OCI-LY1 (cell line): ENCODE data around the gene RNF8.

Source experiments
- H2AFZ ChIP-seq: fragments of 200-600 bp; sonication (generic), shearing (Covaris generic); 2 replicates; pipeline ENCODE4 v1.6.0; 2014; ENCODE audit warnings: antibody characterized with exemption, mild to moderate bottlenecking, low read length
- H3F3A ChIP-seq: fragments of 200-600 bp; sonication (generic), shearing (Covaris generic); 2 replicates; pipeline ENCODE4 v1.6.0; 2014; ENCODE audit warnings: mild to moderate bottlenecking, antibody characterized with exemption, low read length, moderate library complexity; ENCODE audit not compliant: insufficient read depth
- H3K27ac ChIP-seq: fragments of 200-600 bp; sonication (generic); 2 replicates; pipeline ENCODE4 v1.5.1; 2014; ENCODE audit warnings: low read length, mixed run types, mild to moderate bottlenecking, low read depth; ENCODE audit not compliant: poor library complexity, severe bottlenecking
- H3K27me3 ChIP-seq: fragments of 200-600 bp; sonication (generic); 2 replicates; pipeline ENCODE4 v1.6.0; 2014; ENCODE audit warnings: antibody characterized with exemption, mild to moderate bottlenecking, low read length, moderate library complexity; ENCODE audit not compliant: insufficient read depth
- H3K36me3 ChIP-seq: fragments of 200-600 bp; sonication (generic); 2 replicates; pipeline ENCODE4 v1.6.1; 2014; ENCODE audit warnings: mild to moderate bottlenecking, antibody characterized with exemption, low read length, moderate library complexity, mixed read lengths; ENCODE audit not compliant: insufficient read depth
- H3K4me1 ChIP-seq: fragments of 200-600 bp; sonication (generic); 2 replicates; pipeline ENCODE4 v1.5.1; 2014; ENCODE audit warnings: mild to moderate bottlenecking, low read length, moderate library complexity; ENCODE audit not compliant: insufficient read depth, severe bottlenecking
- H3K4me2 ChIP-seq: fragments of 200-600 bp; sonication (generic), shearing (Covaris generic); 2 replicates; pipeline ENCODE4 v1.6.1; 2014; ENCODE audit warnings: low read length
- H3K4me3 ChIP-seq: fragments of 200-600 bp; sonication (generic); 2 replicates; pipeline ENCODE4 v1.5.1; 2014; ENCODE audit warnings: low read length, low read depth, mild to moderate bottlenecking, mixed read lengths; ENCODE audit not compliant: poor library complexity, severe bottlenecking
- H3K79me2 ChIP-seq: fragments of 200-600 bp; shearing (Covaris generic); 2 replicates; pipeline ENCODE4 v1.6.1; 2016; ENCODE audit warnings: mixed run types, low read length, mixed read lengths; ENCODE audit not compliant: insufficient read depth
- H3K9ac ChIP-seq: fragments of 200-600 bp; sonication (generic), shearing (Covaris generic); 2 replicates; pipeline ENCODE4 v1.6.1; 2014; ENCODE audit warnings: mild to moderate bottlenecking, low read length, mixed read lengths
- H3K9me2 ChIP-seq: fragments of 200-600 bp; sonication (generic), shearing (Covaris generic); 2 replicates; pipeline ENCODE4 v1.6.1; 2014; ENCODE audit warnings: low read depth, mild to moderate bottlenecking, low read length, mixed read lengths
- H3K9me3 ChIP-seq: fragments of 200-600 bp; shearing (Covaris generic); 2 replicates; pipeline ENCODE4 v1.6.1; 2014; ENCODE audit warnings: low read length, mixed read lengths
- H4K20me1 ChIP-seq: fragments of 200-600 bp; sonication (generic), shearing (Covaris generic); 2 replicates; pipeline ENCODE4 v1.6.0; 2016; ENCODE audit warnings: mild to moderate bottlenecking, low read length; ENCODE audit not compliant: insufficient read depth
- EZH2 ChIP-seq: fragments of 200-600 bp; sonication (generic), shearing (Covaris generic); IDR thresholded peaks from 2 replicates; pipeline ENCODE4 v1.8.0; 2017; ENCODE audit warnings: borderline replicate concordance, mixed run types, mild to moderate bottlenecking, antibody characterized with exemption, low read length, moderate library complexity, mixed read lengths
- TF ChIP-seq, protein P1 (sequence below): fragments of 200-600 bp; sonication (generic), shearing (Covaris generic); IDR thresholded peaks from 2 replicates; pipeline ENCODE4 v1.5.1; 2017; ENCODE audit warnings: mild to moderate bottlenecking, antibody characterized with exemption, low read length, moderate library complexity, mixed read lengths

Gene RNF8

DNA sequence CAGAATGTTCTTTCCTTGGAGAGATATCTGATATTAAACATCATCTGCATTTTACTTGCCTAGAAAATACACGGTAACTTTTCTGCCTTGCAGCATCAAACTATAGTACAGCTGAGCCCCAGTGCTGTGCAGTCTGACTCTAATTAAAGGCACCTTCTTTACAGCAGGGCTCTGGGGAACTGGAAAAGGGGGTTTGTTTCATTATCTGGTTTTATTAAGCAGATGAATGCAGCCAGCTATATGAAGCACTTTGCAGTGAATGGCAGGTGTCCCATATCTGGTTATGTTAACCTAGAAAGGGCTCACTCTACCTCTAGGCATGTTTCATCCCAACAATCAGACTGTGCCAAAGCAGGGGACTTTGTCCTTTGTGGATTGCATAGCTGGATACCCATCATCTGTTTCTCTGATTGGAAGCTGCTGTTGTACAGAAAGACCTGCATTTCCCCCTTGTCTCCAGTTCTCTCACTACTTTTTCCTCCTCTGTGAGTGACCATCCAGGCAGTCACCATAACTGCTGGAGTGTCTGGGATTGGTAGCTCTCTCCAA is 39.7 kb downstream of the RNF8 start:
- no peak overlapping the region for H3K9ac ChIP-seq
- H3F3A ChIP-seq: no peaks in the 10 kb centered on the region
- no peak overlapping the region for H2AFZ ChIP-seq
- no peak overlapping the region for H3K4me3 ChIP-seq
- H3K4me2 ChIP-seq: no peak overlapping the region
- H3K36me3 ChIP-seq: peaks cover 18% of the 10 kb centered on the region; the same call in 1 of the 2 replicates
- TF ChIP-seq, protein P1, sequence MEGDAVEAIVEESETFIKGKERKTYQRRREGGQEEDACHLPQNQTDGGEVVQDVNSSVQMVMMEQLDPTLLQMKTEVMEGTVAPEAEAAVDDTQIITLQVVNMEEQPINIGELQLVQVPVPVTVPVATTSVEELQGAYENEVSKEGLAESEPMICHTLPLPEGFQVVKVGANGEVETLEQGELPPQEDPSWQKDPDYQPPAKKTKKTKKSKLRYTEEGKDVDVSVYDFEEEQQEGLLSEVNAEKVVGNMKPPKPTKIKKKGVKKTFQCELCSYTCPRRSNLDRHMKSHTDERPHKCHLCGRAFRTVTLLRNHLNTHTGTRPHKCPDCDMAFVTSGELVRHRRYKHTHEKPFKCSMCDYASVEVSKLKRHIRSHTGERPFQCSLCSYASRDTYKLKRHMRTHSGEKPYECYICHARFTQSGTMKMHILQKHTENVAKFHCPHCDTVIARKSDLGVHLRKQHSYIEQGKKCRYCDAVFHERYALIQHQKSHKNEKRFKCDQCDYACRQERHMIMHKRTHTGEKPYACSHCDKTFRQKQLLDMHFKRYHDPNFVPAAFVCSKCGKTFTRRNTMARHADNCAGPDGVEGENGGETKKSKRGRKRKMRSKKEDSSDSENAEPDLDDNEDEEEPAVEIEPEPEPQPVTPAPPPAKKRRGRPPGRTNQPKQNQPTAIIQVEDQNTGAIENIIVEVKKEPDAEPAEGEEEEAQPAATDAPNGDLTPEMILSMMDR: no peak
- TF ChIP-seq EZH2: no peak
- H3K27me3 ChIP-seq: no peaks in the 10 kb centered on the region
- no peak overlapping the region for H3K27ac ChIP-seq
- H3K9me2 ChIP-seq: no peaks in the 10 kb centered on the region
- H3K9me3 ChIP-seq: no peaks in the 10 kb centered on the region
- H4K20me1 ChIP-seq: no peaks in the 10 kb centered on the region
- H3K4me1 ChIP-seq: no peaks in the 10 kb centered on the region
- H3K79me2 ChIP-seq: no peaks in the 10 kb centered on the region

DNA sequence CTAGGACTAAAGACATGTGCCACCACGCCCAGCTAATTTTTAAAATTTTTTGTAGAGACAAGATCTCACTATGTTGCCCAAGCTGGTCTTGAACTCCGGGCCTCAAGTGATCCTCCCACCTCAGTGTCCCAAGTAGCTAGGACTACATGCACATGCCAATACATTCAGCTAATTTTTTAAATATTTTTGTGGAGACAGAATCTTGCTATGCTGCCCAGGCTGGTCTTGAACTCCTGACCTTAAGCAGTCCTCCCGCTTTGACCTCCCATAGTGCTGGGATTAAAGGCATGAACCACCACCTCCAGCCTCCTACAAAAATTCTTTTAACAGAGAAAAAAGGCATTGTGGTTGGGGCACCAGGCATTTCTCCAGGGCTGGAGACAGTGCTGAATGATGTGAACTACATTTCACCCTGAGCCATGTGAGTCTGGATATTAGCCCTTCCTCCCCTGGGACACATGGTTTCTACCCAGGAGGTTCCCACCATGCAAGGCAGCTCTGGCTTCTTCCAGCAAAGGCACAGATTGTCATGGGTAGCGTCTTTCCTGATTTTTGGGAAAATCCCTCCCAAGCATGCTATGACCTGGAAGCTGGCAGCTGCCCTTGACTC is 42.9 kb downstream of the RNF8 start:
- peaks cover 8% of the 10 kb centered on the region; the same call in 1 of the 2 replicates for H3K36me3 ChIP-seq
- no peaks in the 10 kb centered on the region for H3K27me3 ChIP-seq
- H3F3A ChIP-seq: no peaks in the 10 kb centered on the region
- H3K4me3 ChIP-seq: no peak overlapping the region
- H3K9me3 ChIP-seq: no peaks in the 10 kb centered on the region
- H3K9me2 ChIP-seq: no peaks in the 10 kb centered on the region
- H4K20me1 ChIP-seq: no peaks in the 10 kb centered on the region
- no peak overlapping the region for H3K4me2 ChIP-seq
- no peak for TF ChIP-seq EZH2
- TF ChIP-seq, protein P1: no peak
- no peak overlapping the region for H3K9ac ChIP-seq
- H3K79me2 ChIP-seq: no peaks in the 10 kb centered on the region
- H3K4me1 ChIP-seq: no peaks in the 10 kb centered on the region
- H2AFZ ChIP-seq: no peak overlapping the region
- no peak overlapping the region for H3K27ac ChIP-seq

DNA sequence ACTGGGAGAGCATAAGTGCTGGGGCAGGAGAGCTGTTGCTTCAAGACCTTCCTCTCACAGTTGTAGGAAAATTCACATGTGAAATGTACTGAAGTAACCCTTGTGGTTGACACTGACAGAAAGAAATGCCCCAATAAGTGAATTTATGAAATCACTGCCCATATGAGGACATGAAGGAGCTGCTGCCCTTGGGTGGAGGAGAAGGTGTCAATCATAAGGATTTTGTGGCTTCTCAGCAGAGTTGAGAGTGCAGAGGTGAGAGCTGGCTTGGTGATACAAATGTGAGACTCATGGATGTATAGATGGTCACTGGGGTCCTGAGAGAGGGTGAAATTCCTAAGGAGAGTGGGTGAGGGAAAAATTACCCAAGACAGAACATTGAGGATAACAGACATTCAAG is 45.3 kb downstream of the RNF8 start:
- H3K9ac ChIP-seq: no peak overlapping the region
- H3K4me2 ChIP-seq: no peak overlapping the region
- H3K27ac ChIP-seq: no peak overlapping the region
- H3K4me1 ChIP-seq: no peaks in the 10 kb centered on the region
- no peak overlapping the region for H2AFZ ChIP-seq
- H3K4me3 ChIP-seq: no peak overlapping the region
- TF ChIP-seq, protein P1: no peak
- TF ChIP-seq EZH2: no peak
- no peaks in the 10 kb centered on the region for H3K36me3 ChIP-seq
- H3K9me2 ChIP-seq: no peaks in the 10 kb centered on the region
- no peaks in the 10 kb centered on the region for H3K79me2 ChIP-seq
- H4K20me1 ChIP-seq: no peaks in the 10 kb centered on the region
- no peaks in the 10 kb centered on the region for H3F3A ChIP-seq
- no peaks in the 10 kb centered on the region for H3K27me3 ChIP-seq
- H3K9me3 ChIP-seq: no peaks in the 10 kb centered on the region
